Measurements from ENCODE around the gene OR6J1.
"Not testable (repeated sequence)": the region's sequence is repeated elsewhere in the genome, so short reads cannot be mapped to it uniquely, and the experiment has no call there.

Gene OR6J1

DNA sequence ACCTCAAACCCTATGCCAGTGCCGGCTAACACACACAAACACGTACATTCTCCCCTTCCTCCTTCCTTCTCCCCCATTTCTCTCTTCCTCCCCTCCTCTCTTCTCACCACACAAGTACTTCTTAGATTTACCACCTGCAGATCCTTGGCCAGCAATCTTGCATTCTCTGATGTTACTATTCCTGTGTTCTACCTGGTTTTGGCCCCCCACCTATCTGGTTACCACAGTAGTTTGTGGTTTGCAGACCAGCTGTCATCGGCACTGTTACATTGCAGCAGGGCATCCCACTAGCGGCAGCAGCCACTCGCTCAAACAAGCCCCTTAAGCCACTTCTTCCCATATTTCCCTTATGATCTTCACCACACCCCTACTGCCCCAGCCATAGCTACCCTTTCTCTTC lies 42.2 kb downstream of the OR6J1 start:
- DNase-seq, result no peak

- no peak for DNase-seq
Measured at GRCh38 chr14:22601456-22601855, 42.7 kb downstream of the OR6J1 start.

- no peak for DNase-seq
Measured at GRCh38 chr14:22600027-22600426, 44.1 kb downstream of the OR6J1 start.

DNA sequence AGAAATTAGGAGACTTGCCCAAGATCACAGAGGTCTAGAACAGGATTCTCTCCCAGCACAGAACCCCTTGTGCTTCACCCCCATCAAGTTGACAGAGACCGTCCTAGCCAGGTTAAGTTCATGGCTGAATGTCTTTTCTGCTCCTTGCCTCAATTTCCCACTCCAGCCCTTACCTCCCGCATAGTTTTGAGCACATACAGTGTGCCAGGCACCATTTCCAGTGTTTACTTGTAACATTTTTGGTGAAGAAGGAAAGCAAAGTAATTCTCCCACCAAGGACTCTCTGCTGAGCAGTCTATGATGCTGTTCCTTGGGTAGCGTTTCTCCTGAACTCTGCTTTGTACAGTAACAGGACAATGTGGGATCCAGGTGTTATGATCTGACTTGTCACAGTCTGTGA lies 44.8 kb downstream of the OR6J1 start:
- no peak for DNase-seq

DNA sequence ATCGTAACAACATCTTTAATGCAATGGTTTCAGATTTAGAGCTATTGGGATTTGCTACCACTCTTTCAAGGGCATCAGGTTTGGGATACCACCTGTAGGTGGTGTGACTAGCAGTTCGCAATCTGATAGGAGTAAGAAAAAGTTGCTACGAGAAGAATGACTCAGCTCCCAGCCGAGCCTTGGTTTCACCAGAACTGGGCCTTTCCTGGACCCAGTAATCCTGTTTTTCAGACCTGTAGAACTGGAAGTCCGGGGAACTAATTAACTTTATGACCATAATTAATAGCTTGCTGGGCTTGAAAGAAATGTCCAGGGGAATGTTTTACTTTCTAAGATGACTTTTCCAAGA lies 45.3 kb downstream of the OR6J1 start:
- peak; percentile 55 for DNase-seq

DNA sequence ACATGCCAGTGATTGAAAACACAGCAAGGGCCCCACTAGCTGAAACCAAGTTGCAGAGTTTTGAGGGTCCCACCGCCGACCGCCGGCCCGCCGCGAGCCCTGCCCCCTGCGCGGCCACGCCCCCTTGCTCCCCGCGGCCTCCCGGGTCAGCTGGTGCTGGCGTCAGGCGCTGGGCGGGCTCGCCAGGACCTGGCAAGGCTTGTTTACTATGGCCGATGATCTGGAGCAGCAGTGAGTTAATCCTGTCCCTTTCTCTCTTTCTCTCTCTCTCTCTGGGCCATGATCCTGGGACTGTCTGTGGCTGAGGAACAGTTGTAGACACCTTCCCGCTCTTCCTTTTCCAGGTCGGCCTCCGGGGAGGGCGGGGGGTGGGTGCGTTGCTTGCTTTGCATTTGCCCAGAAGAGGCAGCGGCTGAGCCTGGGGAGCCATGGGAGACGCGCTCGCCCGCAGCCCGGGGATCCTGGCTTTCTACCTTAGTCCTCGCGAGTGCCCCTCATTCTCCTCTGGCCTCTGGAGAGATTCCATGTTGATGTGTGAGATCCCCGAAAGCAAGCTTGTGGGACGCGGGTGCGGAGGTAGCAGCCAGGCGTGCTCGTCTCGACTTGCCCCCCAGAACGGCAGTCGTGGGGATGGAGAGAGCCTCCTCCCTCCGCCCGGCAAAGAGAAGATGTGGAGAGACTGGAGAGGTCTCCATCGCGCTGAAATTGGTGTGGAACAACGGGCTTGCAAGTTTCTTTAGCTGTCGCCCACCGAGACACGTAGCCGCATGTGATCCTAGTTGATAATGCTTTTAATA lies 45.9 kb downstream of the OR6J1 start, which contains the start of gene ABHD4:
Gene ABHD4 (plus strand): TSS at position 202 of the 797 bp plus-strand sequence. CDS start 7 bp downstream, at position 209.
- peak; percentile 79 for DNase-seq

GRCh38 chr14:22597771-22598098 lies 46.4 kb downstream of the OR6J1 start:
- DNase-seq, result no peak

GRCh38 chr14:22597265-22597664 lies 46.9 kb downstream of the OR6J1 start:
- DNase-seq, result no peak

GRCh38 chr14:22596354-22596879 lies 47.7 kb downstream of the OR6J1 start:
- DNase-seq, result no peak

- DNase-seq, result no peak
Measured at GRCh38 chr14:22594156-22594716, 49.9 kb downstream of the OR6J1 start.

GRCh38 chr14:22593601-22594000 lies 50.6 kb downstream of the OR6J1 start:
- DNase-seq, result no peak

DNA sequence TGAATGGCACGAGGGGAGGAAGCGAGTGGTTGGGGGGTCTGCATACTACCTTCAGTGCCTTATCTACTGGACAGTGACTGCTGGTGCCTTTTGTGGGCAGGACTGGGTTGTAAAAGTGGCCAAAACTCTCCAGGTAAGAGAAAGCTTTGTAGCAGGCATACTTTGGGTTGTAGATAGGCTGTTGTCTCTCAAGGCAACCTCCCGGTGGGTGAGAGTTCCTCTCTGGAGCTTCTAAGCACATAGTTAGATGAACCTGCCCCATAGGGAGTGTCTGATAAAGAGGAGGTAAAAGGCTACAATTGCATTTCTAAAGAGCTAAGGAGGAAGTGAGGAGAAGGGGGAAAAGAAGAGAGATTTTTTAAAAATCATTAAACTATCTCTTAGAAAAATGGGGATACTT lies 51.0 kb downstream of the OR6J1 start:
- no peak for DNase-seq

DNA sequence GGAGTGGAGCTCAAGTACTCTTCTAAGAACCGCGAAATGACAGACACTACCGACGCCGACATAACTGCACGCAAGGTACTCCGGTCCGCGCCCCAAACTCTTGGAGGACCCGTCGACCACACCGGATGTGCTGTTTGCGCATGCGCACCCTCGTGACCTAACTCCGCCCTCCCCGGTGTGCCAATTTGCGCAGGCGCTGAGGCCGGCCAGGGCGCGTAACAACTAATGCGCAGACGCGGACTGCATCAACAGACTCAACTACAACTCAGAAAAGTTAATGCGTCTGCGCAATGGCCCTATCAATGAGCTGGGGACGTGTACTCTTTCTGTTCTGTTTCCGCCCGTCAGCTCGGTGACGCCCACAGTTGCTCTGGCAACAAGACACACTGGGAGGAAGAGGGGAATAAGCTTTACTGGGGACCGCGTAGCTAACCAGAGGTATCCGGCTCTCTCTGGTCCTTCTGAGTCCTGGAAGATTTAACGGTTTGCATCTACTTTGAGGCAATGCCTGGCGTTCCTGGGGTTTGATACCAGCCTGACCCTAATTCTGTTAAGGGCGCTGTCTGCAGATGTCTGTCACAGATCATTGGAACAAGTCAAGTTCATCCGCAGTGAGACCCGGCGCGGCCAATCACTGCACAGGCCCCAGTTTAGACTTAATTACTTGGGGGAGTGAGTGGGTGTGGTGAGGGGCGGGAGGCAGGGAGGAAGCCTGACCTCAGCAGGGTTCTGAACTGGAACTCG lies 54.9 kb downstream of the OR6J1 start, which contains the start of gene DAD1:
Gene DAD1 (minus strand): TSS at position 129 of the 744 bp plus-strand sequence. CDS start 67 bp downstream, at position 62.
- DNase-seq, result peak; percentile 100

- peak; percentile 42 for DNase-seq
Measured at GRCh38 chr14:22588526-22589095, 55.5 kb downstream of the OR6J1 start.

- DNase-seq, result not testable (repeated sequence)
Measured at GRCh38 chr14:22587677-22588422, 56.3 kb downstream of the OR6J1 start.

DNA sequence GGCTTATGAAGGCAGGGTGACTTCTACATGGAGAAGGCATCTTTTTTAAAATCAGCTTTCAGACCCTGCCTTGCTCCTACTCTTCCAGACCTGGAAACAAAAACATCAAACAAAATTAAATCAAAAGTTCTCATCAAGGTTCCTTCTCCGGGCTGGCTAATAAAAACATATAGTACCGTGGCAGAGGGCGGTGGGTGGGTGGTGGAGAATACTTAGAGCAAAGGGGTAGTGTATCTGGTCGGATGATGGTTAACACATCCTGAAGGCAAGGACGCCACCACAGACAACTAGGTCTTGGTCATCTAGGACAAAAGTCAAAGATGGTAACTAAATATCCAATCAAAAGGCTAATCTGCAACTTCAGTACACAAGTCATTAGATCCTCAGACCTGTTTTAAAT lies 56.9 kb downstream of the OR6J1 start:
- no peak for DNase-seq

DNA sequence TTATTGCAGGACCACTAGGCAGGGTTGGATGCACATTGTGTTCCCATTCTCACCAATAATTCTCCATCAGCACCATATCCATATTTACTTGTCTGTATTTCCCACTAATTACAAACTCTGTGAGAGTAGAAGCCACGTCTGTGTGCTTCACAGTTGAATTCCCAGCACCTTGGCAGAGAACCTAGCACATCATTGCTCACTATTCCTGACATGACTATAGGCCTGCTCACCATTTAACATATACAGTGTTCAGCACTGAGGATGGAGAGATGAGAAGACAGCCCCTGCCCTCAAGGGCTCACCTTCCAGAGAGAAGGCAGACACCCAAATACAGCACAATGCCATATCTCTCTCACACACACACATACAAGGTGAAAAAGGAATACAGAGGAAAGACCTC lies 60.2 kb downstream of the OR6J1 start:
- DNase-seq, result no peak
